Activated CD4-positive, alpha-beta T cell treated with anti-CD3 and anti-CD28 coated beads, Interleukin-2, Interleukin-6, amounts not matched to agents 100 ng/mL and 50 ng/mL, durations not matched to agents 16 hours and 8 hours (primary cell): ENCODE results near the gene GLI1.
"Not testable (repeated sequence)": the region's sequence is repeated elsewhere in the genome, so short reads cannot be mapped to it uniquely, and the experiment has no call there.

Experiments used
- DNase-seq: peaks from one replicate; pipeline ENCODE4 v3.0.0-alpha.2; 2020

GLI1 gene

DNA sequence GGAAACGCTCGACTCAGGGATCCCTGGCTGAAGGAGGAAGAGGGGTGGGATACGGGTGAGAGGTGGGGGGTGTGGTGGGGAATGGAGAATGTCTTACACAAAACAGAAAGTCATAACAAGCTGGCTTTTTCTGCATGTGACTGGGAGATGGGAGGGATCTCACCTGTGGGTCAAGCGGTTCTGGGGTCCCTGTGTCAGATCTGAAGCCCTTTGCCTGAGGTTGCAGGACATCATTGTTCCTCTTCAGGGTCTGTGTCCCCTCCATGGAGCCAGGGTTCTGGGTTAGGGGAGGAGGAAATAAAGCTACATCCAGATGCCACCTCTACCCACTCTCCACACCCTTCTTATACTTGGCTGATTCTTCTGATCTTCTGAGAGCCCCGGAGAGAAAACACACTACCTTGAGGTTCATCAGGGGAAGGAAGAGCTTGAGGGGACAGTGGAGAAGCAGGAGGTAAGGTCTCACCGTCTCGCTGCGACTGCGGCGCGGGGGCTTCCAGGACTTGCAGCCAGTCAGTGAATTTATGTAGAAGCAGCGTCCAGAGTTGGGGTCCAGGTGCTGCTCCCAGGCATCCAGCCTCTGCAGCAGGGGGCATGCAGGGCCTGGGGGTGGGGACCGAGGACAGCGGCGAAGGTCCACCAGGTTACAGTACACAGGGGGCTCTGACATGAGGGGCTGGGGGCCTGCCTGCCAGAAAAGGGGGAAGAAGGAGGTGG, 17.6 kb downstream of the GLI1 start:
- no peak for DNase-seq

DNA sequence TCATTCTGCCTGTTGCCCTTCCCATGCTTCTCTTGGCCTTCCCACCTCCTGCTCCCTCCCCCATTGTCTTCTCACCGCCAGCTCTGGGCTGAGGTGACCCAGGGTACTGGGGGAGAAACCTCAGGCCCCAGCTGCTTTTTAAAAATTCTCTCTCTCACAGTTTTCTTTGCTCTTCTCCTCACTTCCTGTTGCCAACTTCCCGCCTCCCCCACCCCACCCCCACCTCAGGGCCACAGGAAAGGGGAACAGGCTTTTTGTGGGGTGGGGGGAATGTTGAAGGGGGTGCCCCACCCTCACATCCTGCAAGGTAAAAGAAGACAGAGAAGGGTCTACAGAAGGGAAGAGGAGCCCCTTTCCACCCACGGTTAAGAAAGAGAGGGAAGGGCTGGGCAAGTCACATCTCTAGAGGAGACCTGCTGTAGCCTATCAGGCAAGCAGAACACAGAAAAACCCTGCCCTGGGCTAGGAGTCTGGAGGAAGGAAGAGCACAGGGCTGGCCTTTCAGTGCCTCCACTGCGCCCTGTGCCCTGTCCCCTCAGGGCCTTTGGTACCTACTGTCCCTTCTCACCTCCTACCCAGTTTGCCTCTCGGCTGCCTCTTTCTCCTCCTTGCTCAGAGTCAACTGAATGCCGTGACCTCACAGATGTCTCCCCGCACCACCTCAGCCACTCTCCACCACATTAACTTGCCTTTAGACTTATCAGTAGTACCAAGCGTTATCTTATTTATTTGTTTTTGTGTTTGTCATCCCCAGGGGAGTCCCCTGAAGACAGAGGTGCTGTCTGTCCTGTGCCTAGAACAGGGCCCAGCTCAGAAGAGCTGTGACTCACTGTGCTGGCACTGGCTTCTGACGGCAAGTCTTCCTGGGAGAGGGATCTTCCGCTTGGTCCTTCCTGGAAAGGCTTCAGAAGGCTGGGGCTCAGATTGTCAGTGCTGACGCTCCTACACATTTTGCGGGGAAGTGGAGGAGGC, 18.4 kb downstream of the GLI1 start:
- peak; percentile 65 for DNase-seq

DNA sequence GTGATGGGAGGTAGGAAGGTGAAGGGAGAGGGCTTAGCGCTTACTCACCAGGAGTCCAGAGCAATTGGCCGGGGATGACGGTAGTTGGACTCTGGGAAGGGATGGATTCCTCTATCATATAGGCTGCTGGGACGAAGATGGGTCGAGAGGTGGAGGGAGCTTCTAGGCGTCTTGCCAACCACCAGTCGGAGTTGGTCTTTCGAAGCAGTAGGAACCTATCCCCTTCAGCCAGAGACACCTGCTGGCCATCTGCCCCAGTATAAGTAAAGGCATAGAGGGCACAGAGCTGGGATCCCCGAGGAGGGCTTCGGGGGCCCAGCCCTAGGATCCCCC, 19.4 kb downstream of the GLI1 start:
- no peak for DNase-seq

DNA sequence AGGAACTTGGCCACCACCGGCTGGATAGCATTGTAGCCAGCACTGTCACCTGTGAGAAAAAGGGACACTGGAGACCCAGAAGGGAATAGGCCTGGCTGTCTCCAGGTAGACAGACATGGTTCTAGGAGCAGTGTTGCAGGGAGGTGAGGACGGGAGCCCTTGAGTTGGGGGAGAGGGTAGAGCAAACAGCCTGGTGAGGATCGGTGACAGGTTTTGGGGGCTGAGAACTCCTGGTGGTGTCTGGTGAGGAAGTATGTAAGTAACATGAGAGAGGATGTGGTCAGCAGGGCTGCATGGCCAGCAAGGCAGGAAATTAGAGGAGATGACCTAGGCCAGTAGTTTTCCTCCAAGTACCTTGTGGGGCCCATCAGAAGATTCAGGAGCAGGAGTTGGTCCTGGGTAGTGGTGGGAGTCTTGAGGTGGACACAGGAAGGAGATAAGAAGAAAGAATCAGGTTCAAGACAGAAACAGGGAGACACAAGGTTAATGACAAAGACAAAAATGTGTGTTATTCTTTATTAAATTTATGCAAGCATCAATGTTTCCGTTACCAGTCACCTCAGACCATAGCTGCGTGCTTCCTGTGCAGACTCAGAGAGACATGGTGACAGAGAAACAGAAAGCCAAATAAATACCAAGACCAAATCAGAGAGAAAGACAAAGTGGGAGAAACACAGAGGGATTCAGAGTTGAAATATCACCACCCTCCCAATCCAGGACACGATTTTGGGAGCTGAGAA, 20.0 kb downstream of the GLI1 start, which contains the start of gene ARHGAP9:
TSS of gene ARHGAP9 (minus strand) at position 491 of the 740 bp plus-strand sequence. CDS start at position 31, 460 bp downstream.
- peak; percentile 66 for DNase-seq

DNA sequence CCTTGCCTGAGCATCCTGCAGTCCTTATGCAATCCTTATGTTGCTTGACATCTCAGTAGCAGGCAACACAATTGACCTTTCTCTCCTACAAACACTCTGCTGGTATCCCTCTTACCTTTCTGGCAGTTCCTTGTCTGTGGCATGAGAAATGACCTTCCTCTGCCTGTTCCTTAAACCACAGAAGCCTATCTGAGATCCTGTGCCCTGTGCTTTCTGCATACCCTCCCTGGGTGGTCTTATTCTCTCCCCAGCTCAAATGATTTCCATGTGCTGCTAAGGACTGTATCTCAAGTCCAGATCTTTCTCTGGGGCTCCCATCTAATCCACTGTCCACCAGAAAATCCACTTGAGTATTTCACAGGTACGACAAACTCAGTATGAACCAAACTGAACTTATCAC, 22.1 kb downstream of the GLI1 start:
- DNase-seq = no peak

DNA sequence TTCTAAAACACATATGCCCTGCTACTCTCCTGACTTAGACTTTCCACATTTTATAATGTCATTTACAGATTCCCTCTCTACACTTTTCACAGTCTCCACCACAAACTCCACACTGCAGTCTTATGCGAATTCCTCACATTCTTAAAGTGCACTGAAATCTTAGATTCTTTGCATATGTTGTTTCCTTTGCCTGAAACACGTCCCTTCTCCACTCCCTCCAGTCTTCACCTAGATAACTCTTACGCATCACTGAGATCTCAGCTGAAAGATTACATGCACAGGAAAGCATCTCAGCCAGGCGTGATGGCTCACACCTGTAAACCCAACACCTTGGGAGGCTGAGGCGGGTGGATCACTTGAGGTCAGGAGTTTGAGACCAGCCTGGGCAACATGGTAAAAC, 23.9 kb downstream of the GLI1 start:
- DNase-seq = no peak

DNA sequence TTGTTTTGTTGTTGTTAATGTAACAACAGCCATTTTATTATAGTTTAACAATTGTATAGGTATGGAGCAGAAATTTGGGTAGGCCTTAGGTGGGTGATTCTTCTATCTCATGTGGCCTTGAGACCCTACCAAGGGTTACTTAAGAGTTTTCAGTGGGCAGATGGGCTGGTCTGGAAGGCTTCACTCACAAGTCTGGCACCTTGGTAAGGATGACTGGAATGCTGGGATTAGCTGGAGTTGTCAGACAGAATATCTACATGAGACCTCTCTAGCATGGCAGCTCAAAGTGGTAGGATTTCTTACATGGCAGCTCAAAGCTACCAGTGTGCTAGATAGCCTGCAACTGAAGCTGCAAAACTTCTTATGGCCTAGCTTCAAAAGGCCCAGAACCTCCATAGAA, 26.1 kb downstream of the GLI1 start:
- no peak for DNase-seq

DNA sequence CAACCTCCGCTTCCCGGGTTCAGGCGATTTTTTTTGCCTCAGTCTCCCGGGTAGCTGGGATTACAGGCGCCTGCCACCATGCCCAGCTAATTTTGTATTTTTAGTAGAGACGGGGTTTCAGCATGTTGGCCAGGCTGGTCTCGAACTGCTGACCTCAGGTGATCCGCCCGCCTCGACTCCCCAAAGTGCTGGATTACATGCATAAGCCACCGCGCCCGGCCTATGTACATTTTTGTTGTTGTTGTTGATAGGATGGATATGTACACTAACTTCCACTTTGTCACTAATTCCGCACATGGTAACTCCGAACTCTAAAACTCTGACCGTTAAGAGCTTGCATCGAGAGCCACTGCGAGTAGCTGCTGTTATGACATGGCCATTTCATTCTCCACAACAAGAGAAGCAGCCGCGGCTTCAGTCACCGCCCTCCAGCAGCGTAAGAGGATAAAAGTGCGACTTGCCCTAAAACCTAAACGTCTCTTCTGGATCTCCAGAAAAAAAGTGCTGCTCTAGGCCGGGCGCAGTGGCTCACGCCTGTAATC, 27.5 kb downstream of the GLI1 start:
- no peak for DNase-seq

DNA sequence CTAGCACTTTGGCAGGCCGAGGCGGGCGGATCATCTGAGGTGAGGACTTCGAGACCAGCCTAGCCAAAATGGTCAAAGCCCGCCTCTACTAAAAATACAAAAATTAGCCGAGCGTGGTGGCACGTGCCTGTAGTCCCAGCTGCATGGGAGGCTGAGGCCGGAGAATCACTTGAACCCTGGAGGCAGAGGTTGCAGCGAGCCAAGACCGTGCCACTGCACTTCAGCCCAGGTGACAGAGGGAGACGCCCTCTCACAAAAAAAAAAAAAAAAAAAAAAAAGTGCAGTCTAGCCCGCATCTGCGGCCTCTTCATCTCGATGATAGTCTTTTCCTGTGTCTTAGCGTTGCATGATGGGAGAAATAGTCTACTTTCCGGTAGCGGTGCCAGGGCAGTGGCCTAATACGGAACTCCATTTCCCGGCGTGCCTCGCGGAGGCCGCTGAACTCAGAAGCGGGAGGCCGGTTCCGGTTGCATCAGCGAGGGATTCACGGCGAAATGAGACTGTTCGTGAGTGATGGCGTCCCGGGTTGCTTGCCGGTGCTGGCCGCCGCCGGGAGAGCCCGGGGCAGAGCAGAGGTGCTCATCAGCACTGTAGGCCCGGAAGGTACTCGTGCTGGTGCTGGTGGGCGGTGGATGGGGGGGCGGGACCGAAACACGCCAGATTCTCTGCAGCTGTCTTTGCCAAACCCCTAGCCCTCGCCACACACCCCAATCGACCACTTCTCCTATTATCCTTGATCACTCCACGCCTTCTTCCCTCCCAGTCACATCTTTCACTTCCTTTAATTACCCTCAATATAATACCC, 28.2 kb downstream of the GLI1 start, which contains the start of gene MARS1:
TSS of gene MARS1 (plus strand) at position 472 of the 805 bp plus-strand sequence. CDS start at position 495, 23 bp downstream.
- peak; percentile 97 for DNase-seq

DNA sequence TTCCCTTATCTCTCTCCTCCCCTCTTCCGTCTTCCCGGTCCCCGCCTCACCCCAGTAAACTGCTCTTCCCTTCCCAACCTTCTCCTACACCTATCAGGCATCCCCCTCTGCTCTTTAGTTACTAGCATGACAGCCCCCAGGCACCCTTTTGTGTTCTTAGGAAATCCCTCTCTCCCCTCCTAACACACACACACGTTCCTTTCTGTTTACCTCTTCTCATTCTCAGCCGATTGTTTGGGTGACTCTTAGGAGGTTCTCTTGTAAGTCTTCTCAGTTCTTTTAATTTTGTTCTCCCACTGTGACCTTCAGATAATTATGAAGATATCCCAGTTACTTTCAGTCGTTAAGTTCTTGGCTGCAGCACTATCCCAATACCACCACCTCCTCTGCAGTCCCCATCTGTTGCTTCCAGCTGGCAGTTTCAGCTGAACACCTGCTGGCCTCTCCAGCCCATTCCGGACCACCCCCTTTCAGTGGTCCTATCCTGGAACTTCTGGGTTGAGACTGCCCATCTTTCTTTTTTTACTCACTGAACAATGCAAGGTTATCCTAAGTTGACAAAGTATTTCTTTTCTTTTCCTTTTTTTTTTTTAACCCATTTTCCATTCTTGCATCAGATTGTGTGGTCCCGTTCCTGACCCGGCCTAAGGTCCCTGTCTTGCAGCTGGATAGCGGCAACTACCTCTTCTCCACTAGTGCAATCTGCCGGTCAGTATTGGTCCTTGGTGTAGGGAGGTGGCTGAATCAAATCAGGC, 29.0 kb downstream of the GLI1 start:
- no peak for DNase-seq

DNA sequence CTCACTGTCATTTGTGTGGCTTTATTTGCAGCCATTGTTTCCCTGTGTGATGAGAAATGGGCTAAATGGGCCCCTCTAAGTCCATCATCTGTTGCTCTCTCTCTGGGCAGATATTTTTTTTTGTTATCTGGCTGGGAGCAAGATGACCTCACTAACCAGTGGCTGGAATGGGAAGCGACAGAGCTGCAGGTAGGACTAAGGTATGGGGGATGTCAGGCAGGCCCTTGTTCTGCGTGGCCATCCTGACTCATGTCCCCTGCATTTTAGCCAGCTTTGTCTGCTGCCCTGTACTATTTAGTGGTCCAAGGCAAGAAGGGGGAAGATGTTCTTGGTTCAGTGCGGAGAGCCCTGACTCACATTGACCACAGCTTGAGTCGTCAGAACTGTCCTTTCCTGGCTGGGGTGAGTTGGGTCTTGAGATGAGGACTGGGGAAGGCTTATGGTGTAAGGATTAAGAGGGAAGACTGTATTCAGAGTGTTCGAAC, 29.6 kb downstream of the GLI1 start:
- no peak for DNase-seq

DNA sequence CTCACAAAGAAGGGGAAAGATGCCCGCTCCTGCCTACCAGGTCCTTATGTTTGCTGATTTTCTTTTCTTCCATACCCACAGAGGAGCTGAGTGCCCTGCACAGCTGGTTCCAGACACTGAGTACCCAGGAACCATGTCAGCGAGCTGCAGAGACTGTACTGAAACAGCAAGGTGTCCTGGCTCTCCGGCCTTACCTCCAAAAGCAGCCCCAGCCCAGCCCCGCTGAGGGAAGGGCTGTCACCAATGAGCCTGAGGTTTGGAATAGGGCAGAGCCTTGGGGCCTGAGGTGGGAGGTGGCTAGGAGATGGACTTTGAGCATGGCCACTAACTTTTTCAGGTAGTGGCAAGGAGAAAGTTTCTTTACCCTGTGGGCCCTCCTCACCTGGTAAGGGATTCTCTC, 30.5 kb downstream of the GLI1 start:
- no peak for DNase-seq

DNA sequence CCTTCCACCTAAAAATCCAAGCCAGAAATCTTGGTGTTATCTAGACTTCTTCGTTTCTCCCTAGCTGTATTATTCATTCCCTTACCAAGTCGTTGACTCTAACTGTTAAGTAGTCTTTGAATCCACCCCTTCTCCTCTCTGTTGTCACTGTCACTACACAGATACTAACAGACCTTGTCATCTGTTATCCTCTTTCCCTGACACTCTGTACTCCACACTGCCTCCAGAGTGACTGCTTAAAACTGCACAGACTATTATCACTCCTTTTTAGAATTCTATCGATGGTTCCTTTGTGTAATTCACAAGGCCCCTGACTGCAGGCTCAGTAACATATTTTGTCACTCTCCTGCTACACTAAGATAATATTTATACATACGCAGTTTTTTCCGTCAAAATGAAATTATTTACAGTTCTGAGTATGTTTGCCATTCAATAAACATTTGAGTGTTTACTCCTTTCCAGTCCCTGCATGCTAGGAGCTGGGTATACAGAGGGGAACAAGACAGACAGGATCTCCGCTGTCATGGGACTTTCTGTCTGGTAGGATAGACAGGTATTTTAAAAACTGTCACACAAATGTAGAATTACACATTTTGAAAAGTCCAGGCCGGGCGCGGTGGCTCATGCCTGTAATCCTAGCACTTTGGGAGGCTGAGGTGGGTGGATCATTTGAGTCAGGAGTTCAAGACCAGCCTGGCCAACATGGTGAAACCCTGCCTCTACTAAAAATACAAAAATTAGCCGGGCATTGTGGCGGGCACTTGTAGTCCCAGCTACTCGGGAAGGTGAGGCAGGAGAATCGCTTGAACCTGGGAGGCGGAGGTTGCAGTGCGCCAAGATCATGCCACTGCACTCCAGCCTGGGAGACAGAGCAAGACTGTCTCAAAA, 32.1 kb downstream of the GLI1 start:
- no peak for DNase-seq

DNA sequence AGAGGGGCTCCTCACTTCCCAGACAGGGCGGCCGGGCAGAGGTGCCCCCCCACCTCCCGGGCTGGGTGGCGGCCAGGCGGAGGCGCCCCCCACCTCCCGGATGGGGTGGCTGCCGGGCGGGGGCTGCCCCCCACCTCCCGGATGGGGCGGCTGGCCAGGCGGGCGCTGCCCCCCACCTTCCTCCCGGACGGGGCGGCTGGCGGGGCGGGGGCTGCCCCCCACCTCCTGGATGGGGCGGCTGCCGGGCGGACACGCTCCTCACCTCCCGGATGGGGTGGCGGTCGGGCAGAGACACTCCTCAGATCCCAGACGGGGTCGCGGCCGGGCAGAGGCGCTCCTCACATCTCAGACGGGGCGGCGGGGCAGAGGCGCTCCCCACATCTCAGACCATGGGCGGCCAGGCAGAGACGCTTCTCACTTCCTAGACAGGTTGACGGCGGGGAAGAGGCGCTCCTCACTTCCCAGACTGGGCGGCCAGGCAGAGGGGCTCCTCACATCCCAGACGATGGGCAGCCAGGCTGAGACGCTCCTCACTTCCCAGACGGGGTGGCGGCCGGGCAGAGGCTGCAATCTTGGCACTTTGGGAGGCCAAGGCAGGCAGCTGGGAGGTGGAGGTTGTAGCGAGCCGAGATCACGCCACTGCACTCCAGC, 35.6 kb downstream of the GLI1 start:
- DNase-seq = not testable (repeated sequence)

DNA sequence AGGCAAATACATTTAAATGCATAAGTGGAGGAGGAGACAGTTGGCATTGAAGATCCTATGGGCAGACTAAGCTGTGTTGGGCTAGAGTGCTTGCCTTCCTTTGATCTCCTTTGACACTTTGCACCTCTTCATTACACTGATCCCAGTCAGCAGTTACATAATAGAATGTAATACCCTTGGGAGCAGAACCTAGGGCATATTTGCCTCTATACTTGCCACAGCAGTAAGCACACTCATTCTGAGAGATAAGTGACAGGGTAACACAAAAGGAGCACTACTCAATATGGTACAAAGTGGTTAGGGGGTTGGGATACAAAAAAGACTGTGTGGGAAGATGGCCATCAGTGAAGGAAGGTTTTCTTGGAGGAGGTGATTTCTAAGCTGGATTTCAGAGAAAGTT, 37.2 kb downstream of the GLI1 start:
- peak; percentile 30 for DNase-seq

DNA sequence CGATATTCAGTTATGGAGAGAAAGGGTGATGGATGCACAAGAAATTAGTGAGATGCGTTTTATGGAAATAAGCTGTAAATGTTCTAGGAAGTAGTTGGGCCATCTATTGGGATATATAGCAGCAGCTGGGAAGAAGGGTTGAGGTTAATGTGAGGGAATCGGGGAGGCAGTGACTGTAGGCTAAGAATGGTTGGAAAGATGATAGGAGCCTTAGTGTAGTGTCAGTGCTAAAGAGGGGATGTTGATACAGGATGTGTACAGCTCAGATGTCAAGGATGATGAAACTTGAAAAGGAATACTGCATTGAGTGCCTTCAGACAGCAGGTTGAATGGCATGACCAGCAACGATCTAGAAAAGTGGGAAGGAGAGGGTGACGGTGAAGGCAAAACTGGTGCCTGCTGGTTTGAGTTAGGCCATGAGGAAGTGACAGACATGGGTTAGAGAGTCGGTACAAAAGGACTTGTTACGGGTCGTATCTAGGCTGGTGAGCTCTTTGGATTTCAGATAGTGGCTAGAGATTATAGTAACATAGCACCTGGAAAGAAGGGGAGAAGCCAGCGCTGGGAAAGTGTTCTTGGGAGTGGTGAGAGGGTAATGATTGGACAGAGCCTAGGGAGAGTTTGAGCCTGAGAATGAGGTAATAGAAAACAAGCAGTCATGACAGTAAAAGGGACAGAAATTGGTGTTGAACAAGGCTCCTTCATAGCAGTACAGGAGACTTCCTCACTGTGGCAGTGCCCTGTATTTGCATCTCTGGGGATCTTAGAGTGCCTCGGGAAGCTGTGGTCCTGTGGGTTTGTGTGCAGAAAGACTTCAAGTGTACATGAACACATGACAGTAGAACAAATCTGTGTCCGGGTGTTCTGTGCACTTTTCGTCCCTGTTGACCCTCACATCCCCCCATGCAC, 37.9 kb downstream of the GLI1 start:
- no peak for DNase-seq

DNA sequence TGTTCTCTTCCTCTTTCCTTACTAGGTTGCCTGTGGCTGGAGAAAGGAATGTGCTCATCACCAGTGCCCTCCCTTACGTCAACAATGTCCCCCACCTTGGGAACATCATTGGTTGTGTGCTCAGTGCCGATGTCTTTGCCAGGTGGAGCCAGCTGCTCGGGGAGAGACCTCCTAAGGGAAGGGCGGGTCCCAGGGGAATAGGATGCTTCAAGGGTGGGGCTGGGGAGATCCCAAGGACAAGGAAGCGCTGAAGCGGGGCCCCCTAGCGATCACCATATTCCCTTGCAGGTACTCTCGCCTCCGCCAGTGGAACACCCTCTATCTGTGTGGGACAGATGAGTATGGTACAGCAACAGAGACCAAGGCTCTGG, 38.5 kb downstream of the GLI1 start:
- no peak for DNase-seq

DNA sequence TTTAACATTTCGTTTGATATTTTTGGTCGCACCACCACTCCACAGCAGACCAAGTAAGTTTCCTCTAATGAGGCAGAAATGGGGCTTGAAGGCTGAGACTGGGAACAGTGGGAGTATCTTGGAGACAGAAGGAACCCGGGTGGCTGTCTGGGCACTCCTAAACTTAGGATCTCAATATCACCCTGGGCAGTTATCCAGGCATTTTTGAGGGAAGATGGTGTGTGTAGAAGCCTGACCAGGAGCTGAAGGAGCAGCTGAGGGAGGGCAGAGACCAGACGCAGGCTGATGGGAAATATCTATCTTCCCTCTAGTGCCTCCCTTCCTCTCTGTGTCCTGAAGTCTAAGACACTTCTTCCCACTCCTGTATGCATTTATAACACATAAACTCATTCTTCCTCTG, 39.0 kb downstream of the GLI1 start:
- no peak for DNase-seq

DNA sequence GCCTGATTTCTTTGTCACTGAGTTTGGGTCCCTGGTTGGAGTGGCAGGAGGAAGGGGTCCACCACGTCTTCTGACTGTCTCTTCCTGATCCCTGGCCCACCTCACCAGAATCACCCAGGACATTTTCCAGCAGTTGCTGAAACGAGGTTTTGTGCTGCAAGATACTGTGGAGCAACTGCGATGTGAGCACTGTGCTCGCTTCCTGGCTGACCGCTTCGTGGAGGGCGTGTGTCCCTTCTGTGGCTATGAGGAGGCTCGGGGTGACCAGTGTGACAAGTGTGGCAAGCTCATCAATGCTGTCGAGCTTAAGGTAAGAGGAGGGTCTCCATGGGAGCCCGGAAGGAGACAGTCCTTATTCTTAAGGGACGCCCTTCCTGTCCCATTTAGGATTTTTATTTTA, 40.6 kb downstream of the GLI1 start:
- no peak for DNase-seq
